Brain microvascular endothelial cell (primary cell): ENCODE measurements around the gene ZNF574.

Experiments
- DNase-seq: peaks from one replicate; pipeline ENCODE4 v3.0.0-alpha.2; 2020
- H3K27ac ChIP-seq: fragments of 250-450 bp; sonication (Bioruptor Pico); 2 replicates; pipeline ENCODE4 v1.5.1; 2020; ENCODE audit warnings: mild to moderate bottlenecking, moderate library complexity
- H3K27me3 ChIP-seq: fragments of 250-450 bp; sonication (Bioruptor Pico); replicated peaks from 2 replicates; pipeline ENCODE4 v1.5.1; 2020; ENCODE audit warnings: mild to moderate bottlenecking
- H3K36me3 ChIP-seq: fragments of 250-450 bp; sonication (Bioruptor Pico); replicated peaks from 2 replicates; pipeline ENCODE4 v1.5.1; 2020; ENCODE audit warnings: mild to moderate bottlenecking
- H3K4me3 ChIP-seq: 2 replicates; pipeline ENCODE4 v1.5.1; 2011; ENCODE audit warnings: low read depth, mild to moderate bottlenecking, control low read depth, low read length, moderate library complexity
- in situ Hi-C: cut with HindIII; loops from 2 replicates; pipeline ENCODE4 v1.10.0; 2017; ENCODE audit warnings: low sequenced_read_pairs, low pct_ligation_motif_present
- TF ChIP-seq, protein P1 (sequence below): IDR thresholded peaks from 2 replicates; pipeline ENCODE4 v1.5.1; 2011; ENCODE audit warnings: low read depth, mild to moderate bottlenecking, moderate library complexity, low read length, control low read depth, inconsistent platforms; ENCODE audit errors: missing control alignments

The ZNF574 gene

DNA sequence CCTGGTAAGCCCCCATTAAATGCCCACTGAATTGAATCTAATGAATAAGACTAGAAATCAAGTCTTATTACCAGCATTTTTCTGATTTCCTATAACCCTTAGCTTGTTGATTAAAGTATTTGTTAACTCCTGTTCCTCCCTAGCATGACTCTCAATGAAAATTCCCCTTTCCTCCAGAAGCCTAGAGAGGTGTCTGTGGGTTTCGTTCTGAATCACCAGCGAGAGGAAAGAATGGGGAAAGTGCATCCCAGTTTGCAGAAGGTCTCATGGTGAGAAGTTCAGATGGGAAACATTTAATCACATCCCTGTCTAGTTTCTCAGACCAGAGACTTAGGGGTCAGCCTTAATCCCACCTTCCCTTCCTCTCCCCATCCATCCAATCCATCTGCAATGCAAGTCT is 29.4 kb downstream of the ZNF574 start:
- in situ Hi-C loops, result no loop called here
- no peak overlapping the region for H3K4me3 ChIP-seq

DNA sequence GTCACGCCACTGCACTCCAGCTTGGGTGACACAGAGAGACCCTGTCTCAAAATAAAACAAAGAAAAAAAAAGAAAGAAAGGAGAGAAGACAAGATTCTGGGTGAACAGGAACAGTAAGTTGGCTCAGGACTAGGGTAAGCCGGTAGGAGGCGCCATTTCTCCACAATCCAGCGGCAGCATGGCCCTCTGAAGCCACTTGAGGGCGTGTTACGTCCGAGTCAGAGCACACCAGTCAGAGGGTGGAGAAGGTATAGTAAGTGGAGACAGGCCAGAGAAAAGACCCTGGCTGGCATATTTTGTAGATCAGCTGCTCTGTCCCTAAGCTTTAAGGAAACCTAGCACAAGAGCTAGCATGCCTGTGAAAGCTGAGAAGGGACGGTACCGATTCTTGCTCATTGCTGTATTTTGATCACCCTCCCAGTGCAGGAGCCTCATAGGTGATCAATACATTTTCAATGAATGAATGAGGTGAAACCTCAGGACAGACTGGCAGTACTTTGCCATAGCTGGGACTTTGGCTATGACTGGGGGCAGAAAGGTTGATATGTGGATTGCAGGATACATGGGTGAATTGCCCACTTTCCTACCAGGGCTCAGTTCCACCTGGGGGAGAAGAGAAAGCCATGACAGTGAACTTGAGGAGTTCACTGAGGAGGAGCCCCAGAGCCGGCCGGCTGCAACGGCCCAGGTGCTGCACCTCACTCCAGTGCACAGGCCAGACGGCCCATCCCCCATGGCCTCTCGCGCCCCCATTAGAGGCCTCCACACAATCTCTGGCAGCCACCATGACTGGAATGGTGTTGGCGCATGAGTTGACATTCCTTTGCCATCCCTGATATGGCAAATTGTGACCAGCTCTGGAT is 32.8 kb downstream of the ZNF574 start:
- in situ Hi-C loops, result no loop called here
- peak; percentile 84 for DNase-seq
- Histone ChIP-seq H3K36me3 (no peaks in the 10 kb centered on the region), H3K4me3 (no peak overlapping the region), H3K27me3 (no peaks in the 10 kb centered on the region), H3K27ac (no peak overlapping the region)
- TF ChIP-seq, protein P1, sequence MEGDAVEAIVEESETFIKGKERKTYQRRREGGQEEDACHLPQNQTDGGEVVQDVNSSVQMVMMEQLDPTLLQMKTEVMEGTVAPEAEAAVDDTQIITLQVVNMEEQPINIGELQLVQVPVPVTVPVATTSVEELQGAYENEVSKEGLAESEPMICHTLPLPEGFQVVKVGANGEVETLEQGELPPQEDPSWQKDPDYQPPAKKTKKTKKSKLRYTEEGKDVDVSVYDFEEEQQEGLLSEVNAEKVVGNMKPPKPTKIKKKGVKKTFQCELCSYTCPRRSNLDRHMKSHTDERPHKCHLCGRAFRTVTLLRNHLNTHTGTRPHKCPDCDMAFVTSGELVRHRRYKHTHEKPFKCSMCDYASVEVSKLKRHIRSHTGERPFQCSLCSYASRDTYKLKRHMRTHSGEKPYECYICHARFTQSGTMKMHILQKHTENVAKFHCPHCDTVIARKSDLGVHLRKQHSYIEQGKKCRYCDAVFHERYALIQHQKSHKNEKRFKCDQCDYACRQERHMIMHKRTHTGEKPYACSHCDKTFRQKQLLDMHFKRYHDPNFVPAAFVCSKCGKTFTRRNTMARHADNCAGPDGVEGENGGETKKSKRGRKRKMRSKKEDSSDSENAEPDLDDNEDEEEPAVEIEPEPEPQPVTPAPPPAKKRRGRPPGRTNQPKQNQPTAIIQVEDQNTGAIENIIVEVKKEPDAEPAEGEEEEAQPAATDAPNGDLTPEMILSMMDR, result peak; percentile 100

More for the DNA sequence above, 29.4 kb downstream of the ZNF574 start:
- TF ChIP-seq, protein P1, result no peak
- Histone ChIP-seq H3K27ac (no peak overlapping the region), H3K27me3 (no peaks in the 10 kb centered on the region), H3K36me3 (no peaks in the 10 kb centered on the region)
- no peak for DNase-seq

DNA sequence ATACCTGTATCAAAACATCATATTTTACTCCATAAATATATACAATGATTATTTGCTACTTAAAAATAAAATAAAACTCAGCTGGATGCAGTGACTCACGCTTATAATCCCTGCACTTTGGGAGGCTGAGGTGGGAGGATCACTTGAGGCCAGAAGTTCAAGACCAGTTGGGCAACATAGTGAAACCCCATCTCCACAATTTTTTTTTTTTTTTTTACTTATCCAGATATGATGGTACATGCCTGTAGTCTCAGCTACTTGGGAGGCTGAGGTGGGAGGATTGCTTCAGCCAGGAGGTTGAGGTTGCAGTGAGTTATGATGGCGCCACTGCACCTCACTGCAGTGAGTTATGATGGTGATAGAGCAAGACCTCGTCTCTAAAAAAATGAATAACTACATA is 33.9 kb downstream of the ZNF574 start:
- in situ Hi-C loops, result no loop called here

DNA sequence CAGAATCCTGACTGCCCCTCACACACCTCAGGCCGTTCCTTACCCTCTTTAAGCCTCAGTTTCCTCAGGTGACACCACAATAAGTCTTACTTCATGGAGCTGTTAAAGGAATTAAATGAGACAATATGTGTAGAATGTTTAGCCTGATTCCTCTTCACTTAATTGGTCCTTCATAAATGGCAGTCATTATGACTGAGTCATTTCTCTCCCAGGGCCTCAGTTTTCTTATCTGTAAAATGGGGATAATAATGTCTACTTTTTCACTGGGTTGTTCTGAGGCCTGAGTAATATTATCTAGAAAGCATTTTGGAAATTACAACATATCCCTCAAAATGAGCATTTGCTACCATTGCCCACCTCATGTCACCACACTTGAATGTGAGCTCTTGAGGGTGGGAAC is 34.7 kb downstream of the ZNF574 start:
- TF ChIP-seq, protein P1, result no peak
- no peaks in the 10 kb centered on the region for H3K36me3 ChIP-seq
- DNase-seq, result no peak
- peak overlapping the region; percentile 71 for H3K27ac ChIP-seq
- in situ Hi-C loops, result no loop called here
- H3K4me3 ChIP-seq, result no peak overlapping the region
- H3K27me3 ChIP-seq, result no peaks in the 10 kb centered on the region

More for the DNA sequence above, 33.9 kb downstream of the ZNF574 start:
- H3K27me3 ChIP-seq, result no peaks in the 10 kb centered on the region
- TF ChIP-seq, protein P1, result no peak
- DNase-seq, result no peak
- no peaks in the 10 kb centered on the region for H3K36me3 ChIP-seq
- H3K27ac ChIP-seq, result no peak overlapping the region
- no peak overlapping the region for H3K4me3 ChIP-seq

DNA sequence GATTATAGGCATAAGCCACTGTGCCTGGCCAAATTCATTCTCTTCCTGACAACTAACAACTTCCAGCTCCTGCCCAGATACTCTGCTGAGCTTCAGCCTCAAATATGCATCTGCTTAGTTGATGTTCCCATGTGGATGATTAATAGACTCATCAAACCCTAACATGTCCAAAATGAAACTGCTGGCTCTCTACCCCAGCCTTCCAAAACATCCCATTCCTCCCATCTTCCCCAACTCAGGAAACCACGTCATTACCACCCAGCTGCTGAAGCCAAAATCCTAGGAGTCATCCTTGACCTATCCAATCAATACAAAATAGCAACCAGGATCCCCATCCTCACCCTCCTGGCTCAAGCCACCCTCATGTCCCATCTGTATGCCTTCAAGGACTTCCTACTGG is 35.4 kb downstream of the ZNF574 start:
- in situ Hi-C loops, result no loop called here

More for the DNA sequence above, 35.4 kb downstream of the ZNF574 start:
- Histone ChIP-seq H3K36me3 (peaks cover 3% of the 10 kb centered on the region), H3K27ac (peak overlapping the region; percentile 71), H3K27me3 (no peaks in the 10 kb centered on the region), H3K4me3 (no peak overlapping the region)
- TF ChIP-seq, protein P1, result no peak
- peak; percentile 42 for DNase-seq
